Ascending aorta (tissue), 2 donors: Measurements from ENCODE around the gene APBB2. TPM values are rescaled to one million over a fixed set of nuclear protein-coding genes. Genes with fewer than 3 reads are reported as not detected.

Experiments used
- DNase-seq, 2 donors: peaks; one replicate each; pipeline ENCODE4 v3.0.0-alpha.2; 2019; ENCODE audit warnings: low spot score in 2 of 2
- H3K27ac ChIP-seq, 2 donors: fragments of 200-600 bp; sonication (generic); one replicate each; pipeline ENCODE4 v1.5.1; 2016 to 2017; ENCODE audit warnings: mild to moderate bottlenecking in 1 of 2
- H3K27me3 ChIP-seq: fragments of 200-600 bp; sonication (generic); one replicate; pipeline ENCODE4 v1.5.1; 2017
- H3K36me3 ChIP-seq, 2 donors: fragments of 200-600 bp; sonication (generic); one replicate each; pipeline ENCODE4 v1.5.1; 2016
- H3K4me1 ChIP-seq, 2 donors: fragments of 200-600 bp; sonication (generic); one replicate each; pipeline ENCODE4 v1.5.1; 2016 to 2017; ENCODE audit warnings: mild to moderate bottlenecking in 1 of 2
- H3K4me3 ChIP-seq, 2 donors: fragments of 200-600 bp; sonication (generic); one replicate each; pipeline ENCODE4 v1.5.1; 2016 to 2017; ENCODE audit warnings: mild to moderate bottlenecking in 1 of 2
- H3K9me3 ChIP-seq, 2 donors: fragments of 200-600 bp; sonication (generic); one replicate each; pipeline ENCODE4 v1.5.1; 2016
- intact Hi-C: fragments of 100-400 bp; cut with DNase I; formaldehyde crosslinking; loops from one replicate; pipeline ENCODE4 v1.15.1; 2023
- total RNA-seq: library from RNA; depleted of rRNA; stranded (reverse); fragments of >200 nt; gene quantifications from one replicate; pipeline ENCODE4 v1.1.0, GENCODE V29; 2016
- TF ChIP-seq, protein P1 (sequence below), 3 experiments: fragments of 200-600 bp in 2 of 3; fragments of 450-650 bp in 1 of 3; sonication (generic) in 2 of 3; IDR thresholded peaks; one replicate each; pipeline ENCODE4 v1.5.1; 2016 to 2019; ENCODE audit warnings: antibody characterized with exemption in 3 of 3, mild to moderate bottlenecking in 1 of 3, moderate library complexity in 1 of 3

APBB2 gene
- total RNA-seq, 1 donor from 2014 or later: 51.4 TPM

DNA sequence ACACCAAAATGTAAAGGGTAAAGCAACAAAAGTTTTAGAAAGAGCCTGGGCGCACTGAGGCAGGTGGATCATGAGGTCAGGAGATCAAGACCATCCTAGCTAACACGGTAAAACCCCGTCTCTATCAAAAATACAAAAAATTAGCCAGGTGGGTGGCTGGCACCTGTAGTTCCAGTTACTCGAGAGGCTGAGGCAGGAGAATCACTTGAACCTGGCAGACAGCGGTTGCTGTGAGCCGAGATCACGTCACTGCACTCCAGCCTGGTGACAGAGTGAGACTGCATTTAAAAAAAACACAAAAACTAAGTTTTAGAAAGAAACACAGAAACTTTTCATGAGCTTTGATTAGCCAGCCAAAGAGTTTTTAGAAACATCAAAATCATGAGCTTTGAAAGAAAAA lies 76.5 kb downstream of the APBB2 start:
- H3K4me1 ChIP-seq: peaks cover 11 to 49% of the 10 kb centered on the region in 2 donors
- H3K36me3 ChIP-seq: no peaks in the 10 kb centered on the region
- no peaks in the 10 kb centered on the region for H3K9me3 ChIP-seq
- TF ChIP-seq, protein P1, sequence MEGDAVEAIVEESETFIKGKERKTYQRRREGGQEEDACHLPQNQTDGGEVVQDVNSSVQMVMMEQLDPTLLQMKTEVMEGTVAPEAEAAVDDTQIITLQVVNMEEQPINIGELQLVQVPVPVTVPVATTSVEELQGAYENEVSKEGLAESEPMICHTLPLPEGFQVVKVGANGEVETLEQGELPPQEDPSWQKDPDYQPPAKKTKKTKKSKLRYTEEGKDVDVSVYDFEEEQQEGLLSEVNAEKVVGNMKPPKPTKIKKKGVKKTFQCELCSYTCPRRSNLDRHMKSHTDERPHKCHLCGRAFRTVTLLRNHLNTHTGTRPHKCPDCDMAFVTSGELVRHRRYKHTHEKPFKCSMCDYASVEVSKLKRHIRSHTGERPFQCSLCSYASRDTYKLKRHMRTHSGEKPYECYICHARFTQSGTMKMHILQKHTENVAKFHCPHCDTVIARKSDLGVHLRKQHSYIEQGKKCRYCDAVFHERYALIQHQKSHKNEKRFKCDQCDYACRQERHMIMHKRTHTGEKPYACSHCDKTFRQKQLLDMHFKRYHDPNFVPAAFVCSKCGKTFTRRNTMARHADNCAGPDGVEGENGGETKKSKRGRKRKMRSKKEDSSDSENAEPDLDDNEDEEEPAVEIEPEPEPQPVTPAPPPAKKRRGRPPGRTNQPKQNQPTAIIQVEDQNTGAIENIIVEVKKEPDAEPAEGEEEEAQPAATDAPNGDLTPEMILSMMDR (IDR thresholded peaks at IDR 0.05): no peak
- H3K27ac ChIP-seq: peak overlapping the region; percentile 10 to 22
- H3K27me3 ChIP-seq: no peaks in the 10 kb centered on the region
- no peak overlapping the region for H3K4me3 ChIP-seq
- no peak for DNase-seq
- intact Hi-C loops: no loop called here

DNA sequence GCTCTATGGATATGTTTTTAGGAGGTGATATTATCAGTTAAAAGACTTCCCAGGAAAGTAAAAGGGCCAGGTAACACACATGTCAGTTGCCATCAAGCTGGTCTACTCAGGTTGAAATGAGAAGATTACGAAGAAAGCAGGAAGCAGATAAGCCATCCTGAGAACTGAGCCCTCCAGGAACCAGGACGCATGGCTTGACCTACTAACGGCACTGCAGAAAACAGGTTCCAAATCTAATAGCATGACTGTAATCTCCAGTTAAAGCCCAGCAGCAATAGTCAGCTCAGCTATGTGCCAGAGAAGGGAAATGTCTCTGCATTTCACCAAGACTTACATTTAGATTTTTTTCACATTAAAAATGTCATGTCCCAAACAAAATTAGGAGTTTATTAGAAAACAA lies 77.9 kb downstream of the APBB2 start:
- intact Hi-C loops: loop anchor here (1.0 kb wide), 1 partner anchor 14 kb away; no protein-coding TSS in a partner anchor
- peak overlapping the region; percentile 23 to 53 for H3K27ac ChIP-seq
- TF ChIP-seq, protein P1 (IDR thresholded peaks at IDR 0.05): no peak
- H3K36me3 ChIP-seq: no peaks in the 10 kb centered on the region
- H3K9me3 ChIP-seq: no peaks in the 10 kb centered on the region
- no peaks in the 10 kb centered on the region for H3K27me3 ChIP-seq
- peaks cover 1 to 44% of the 10 kb centered on the region in 2 donors for H3K4me1 ChIP-seq
- H3K4me3 ChIP-seq: no peak overlapping the region
- DNase-seq: no peak

DNA sequence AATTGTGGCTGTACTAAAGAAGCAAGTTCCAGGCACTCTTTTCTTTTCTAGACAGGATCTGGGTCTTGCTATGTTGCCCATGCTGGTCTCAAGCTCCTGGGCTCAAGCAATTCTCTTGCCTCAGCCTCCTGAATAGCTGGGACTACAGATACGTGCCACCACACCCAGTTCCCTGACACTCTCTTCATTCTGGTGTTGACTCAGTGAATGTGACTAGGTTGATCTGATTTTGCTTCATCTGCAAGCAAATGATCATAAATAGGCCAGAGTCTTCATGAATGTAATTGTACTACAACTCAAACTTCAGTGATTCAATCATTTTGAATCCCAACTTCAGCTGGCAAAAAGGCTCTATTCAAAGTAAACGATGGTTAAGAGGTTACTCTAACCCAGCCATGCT lies 78.5 kb downstream of the APBB2 start:
- peak overlapping the region; percentile 23 to 53 for H3K27ac ChIP-seq
- no peaks in the 10 kb centered on the region for H3K36me3 ChIP-seq
- no peaks in the 10 kb centered on the region for H3K9me3 ChIP-seq
- peaks cover 0 to 38% of the 10 kb centered on the region in 2 donors for H3K4me1 ChIP-seq
- intact Hi-C loops: loop anchor here (1.0 kb wide), 1 partner anchor 14 kb away; no protein-coding TSS in a partner anchor
- no peak overlapping the region for H3K4me3 ChIP-seq
- H3K27me3 ChIP-seq: no peaks in the 10 kb centered on the region
- TF ChIP-seq, protein P1 (IDR thresholded peaks at IDR 0.05): no peak
- no peak for DNase-seq

DNA sequence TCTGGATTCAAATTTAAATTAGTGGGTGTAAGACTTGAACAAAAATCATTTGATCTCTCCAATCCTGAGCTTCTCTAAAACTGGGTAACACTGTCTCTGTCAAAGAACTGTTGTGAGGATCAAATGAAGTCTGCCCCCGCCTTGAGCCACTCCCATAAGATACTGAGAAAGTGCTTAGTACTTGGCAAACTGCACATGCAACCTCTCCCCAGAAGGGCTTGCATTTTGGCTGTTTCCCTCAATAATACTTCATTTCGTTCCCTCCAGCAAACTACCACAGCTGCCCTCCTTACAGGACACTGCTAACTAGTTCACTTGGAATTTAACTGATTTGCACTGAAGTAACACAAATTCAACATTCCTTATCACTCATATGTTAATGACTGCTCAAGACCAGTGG lies 79.8 kb downstream of the APBB2 start:
- peak overlapping the region; percentile 14 to 51 for H3K27ac ChIP-seq
- TF ChIP-seq, protein P1 (IDR thresholded peaks at IDR 0.05): no peak
- peaks cover 0 to 34% of the 10 kb centered on the region in 2 donors for H3K4me1 ChIP-seq
- H3K4me3 ChIP-seq: no peak overlapping the region
- no peaks in the 10 kb centered on the region for H3K9me3 ChIP-seq
- no peaks in the 10 kb centered on the region for H3K36me3 ChIP-seq
- intact Hi-C loops: no loop called here
- no peak for DNase-seq
- H3K27me3 ChIP-seq: no peaks in the 10 kb centered on the region

DNA sequence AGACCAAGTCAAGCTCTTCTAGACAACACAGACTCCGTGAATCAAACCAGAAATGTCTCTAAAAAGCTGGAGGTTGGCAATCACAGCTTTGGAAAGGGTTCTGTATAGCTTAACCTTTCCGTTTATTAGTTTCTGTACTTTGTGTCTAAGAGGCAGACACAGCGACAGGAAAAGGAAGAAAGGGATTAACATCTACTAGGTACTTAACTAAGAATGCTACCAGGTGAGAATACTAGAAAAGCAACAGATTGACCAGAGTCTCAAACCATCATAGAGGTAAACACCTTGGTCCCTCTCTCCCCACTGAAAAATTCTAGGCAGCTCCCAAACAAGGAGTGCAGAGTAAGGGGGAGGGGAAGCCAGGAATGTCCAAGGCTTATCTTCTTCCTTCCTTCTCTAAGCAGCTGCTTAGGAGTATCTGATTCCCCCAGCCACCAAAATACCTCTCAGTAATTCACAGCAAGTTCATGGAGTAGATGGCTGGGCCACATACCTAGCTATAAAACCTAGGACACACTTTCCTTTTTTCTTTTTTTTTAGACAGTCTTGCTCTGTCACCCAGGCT lies 80.8 kb downstream of the APBB2 start:
- Histone ChIP-seq H3K36me3 (no peaks in the 10 kb centered on the region), H3K4me1 (peaks cover 0 to 34% of the 10 kb centered on the region in 2 donors), H3K27ac (peak overlapping the region; percentile 14 to 51), H3K9me3 (no peaks in the 10 kb centered on the region), H3K4me3 (no peak overlapping the region), H3K27me3 (no peaks in the 10 kb centered on the region)
- no peak for DNase-seq
- intact Hi-C loops: no loop called here
- TF ChIP-seq, protein P1 (IDR thresholded peaks at IDR 0.05): no peak
